Measurements from ENCODE around the gene ZNF428.

The ZNF428 gene

DNA sequence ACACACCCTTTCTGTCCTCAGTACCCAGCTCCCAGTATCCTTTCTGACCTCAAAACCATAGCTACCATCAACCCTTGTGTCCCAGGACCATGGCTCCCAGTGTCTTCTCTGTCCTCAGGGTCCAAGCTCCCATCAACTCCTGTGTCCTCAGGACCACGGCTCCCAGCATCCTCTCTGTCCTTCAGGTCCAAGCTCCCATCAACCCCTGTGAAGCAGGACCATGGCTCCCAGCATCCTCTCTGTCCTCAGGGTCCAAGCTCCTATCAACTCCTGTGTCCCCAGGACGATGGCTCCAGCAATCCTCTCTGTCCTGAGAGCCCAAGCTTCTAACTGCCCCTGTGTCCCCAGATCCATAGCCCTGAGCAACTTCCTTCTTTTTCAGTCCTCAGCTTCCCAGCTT lies 21.9 kb upstream of the ZNF428 start:
- H3K36me3 ChIP-seq (ENCODE audit: low read length): no peaks in the 10 kb centered on the region
- H3K4me3 ChIP-seq (ENCODE audit: insufficient read depth, low read length, poor library complexity, severe bottlenecking): no peak overlapping the region
- no peaks in the 10 kb centered on the region for H3K79me2 ChIP-seq (ENCODE audit: insufficient read depth, low read length)
- H3K27me3 ChIP-seq (ENCODE audit: low read length): no peaks in the 10 kb centered on the region
- H3K4me2 ChIP-seq (ENCODE audit: low read depth, low read length, poor library complexity, severe bottlenecking): no peak overlapping the region
- H4K20me1 ChIP-seq (ENCODE audit: low read depth, low read length): no peaks in the 10 kb centered on the region
- H3F3A ChIP-seq (ENCODE audit: insufficient read depth): no peaks in the 10 kb centered on the region
- H3K27ac ChIP-seq (ENCODE audit: low read depth, low read length): no peak overlapping the region
- no peaks in the 10 kb centered on the region for H3K9me3 ChIP-seq (ENCODE audit: insufficient read depth, low read length)
- H2AFZ ChIP-seq (ENCODE audit: low read depth, low read length, severe bottlenecking): no peak overlapping the region
- no peaks in the 10 kb centered on the region for H3K9me2 ChIP-seq (replicated peaks; ENCODE audit: insufficient read depth, low read length)
- TF ChIP-seq, protein P1, sequence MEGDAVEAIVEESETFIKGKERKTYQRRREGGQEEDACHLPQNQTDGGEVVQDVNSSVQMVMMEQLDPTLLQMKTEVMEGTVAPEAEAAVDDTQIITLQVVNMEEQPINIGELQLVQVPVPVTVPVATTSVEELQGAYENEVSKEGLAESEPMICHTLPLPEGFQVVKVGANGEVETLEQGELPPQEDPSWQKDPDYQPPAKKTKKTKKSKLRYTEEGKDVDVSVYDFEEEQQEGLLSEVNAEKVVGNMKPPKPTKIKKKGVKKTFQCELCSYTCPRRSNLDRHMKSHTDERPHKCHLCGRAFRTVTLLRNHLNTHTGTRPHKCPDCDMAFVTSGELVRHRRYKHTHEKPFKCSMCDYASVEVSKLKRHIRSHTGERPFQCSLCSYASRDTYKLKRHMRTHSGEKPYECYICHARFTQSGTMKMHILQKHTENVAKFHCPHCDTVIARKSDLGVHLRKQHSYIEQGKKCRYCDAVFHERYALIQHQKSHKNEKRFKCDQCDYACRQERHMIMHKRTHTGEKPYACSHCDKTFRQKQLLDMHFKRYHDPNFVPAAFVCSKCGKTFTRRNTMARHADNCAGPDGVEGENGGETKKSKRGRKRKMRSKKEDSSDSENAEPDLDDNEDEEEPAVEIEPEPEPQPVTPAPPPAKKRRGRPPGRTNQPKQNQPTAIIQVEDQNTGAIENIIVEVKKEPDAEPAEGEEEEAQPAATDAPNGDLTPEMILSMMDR (IDR thresholded peaks at IDR 0.05; ENCODE audit: insufficient read depth, low read length, poor library complexity, severe bottlenecking): no peak
- TF ChIP-seq EZH2phosphoT487 (conservative IDR thresholded peaks at IDR 0.05; ENCODE audit: low read length): no peak
- H3K9ac ChIP-seq (ENCODE audit: low read length): no peak overlapping the region

DNA sequence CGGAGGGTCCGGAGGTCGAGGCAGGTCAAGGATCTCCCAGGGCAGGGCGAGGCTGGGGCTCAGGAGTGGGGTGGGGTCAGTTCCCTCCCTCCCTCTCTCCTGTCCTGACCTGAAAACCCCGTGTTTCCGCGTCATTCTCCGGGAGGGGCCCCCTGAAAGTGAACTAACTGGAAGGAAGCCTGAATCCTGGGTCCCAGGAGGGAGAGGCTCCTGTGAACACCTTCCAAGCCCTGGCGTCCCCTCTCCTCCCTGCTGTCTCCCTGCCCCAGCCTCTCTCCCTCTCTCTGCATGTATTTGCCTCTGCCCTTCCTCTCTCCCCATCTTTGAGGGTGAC lies 21.0 kb upstream of the ZNF428 start:
- Histone ChIP-seq H3K9me2 (replicated peaks; ENCODE audit: insufficient read depth, low read length) (no peaks in the 10 kb centered on the region), H3K36me3 (ENCODE audit: low read length) (no peaks in the 10 kb centered on the region), H3K4me3 (ENCODE audit: insufficient read depth, low read length, poor library complexity, severe bottlenecking) (no peak overlapping the region), H4K20me1 (ENCODE audit: low read depth, low read length) (no peaks in the 10 kb centered on the region), H3F3A (ENCODE audit: insufficient read depth) (no peaks in the 10 kb centered on the region), H3K27ac (ENCODE audit: low read depth, low read length) (no peak overlapping the region), H3K79me2 (ENCODE audit: insufficient read depth, low read length) (no peaks in the 10 kb centered on the region), H3K4me2 (ENCODE audit: low read depth, low read length, poor library complexity, severe bottlenecking) (peak overlapping the region; percentile 35), H3K9ac (ENCODE audit: low read length) (no peak overlapping the region), H2AFZ (ENCODE audit: low read depth, low read length, severe bottlenecking) (no peak overlapping the region), H3K9me3 (ENCODE audit: insufficient read depth, low read length) (no peaks in the 10 kb centered on the region), H3K27me3 (ENCODE audit: low read length) (no peaks in the 10 kb centered on the region)
- TF ChIP-seq EZH2phosphoT487 (conservative IDR thresholded peaks at IDR 0.05; ENCODE audit: low read length): no peak
- TF ChIP-seq, protein P1 (IDR thresholded peaks at IDR 0.05; ENCODE audit: insufficient read depth, low read length, poor library complexity, severe bottlenecking): no peak

DNA sequence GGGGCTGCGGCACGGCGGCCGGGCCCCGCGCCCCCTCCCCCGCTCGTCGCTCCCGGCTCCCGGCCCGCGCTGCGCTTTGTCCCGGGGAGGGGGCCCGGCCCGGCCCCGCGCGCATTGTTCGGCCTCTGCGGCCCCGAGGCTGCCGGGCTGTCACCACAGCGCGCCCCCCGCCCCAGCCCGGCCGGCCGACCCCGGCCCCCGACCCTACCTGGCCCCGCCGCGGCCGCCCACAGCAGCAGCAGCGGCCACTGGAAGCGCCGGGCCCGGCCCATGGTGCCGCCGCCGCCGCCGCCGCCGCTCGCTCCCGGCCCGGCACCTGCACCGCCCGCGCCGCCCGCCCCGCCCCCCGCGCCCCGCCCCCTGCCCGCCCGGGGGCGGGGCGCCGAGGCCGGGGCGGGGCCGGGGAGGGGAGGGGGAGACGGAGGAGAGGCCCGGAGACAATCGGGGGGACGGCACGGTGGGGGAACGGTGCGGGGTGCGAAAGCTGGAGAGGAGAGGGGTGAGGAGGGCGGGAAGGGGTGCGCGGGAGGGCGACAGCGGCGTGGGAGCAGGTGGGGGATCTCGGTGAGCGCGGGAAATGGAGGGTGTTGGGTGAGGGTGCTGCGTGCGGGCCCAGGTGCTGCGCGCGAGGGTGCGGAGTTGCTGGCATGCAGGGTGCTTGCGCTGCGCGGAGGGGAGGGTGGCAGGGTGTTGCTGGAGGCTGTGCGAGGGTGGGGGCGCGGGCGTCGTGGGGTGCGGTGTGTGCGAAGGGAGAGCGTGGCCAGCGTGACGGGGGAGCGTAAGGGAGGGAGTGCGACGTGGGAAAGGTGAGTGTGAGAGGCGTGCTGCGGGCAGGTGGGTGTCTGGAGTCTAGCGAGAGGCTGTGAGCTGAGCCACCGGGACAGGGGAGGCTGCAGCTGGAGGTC lies 20.3 kb upstream of the ZNF428 start, which contains the start of gene CADM4:
Gene CADM4, minus strand, starts transcription at position 332 of the 905 bp plus-strand sequence. Its CDS starts 60 bp downstream, at position 272.
- H2AFZ ChIP-seq (ENCODE audit: low read depth, low read length, severe bottlenecking): no peak within 1 kb of the TSS
- H3K9me2 ChIP-seq (replicated peaks; ENCODE audit: insufficient read depth, low read length): no peaks in the 10 kb centered on the region
- peak within 1 kb of the TSS; percentile 37 for H3K4me3 ChIP-seq (ENCODE audit: insufficient read depth, low read length, poor library complexity, severe bottlenecking)
- no peak within 1 kb of the TSS for H3K27ac ChIP-seq (ENCODE audit: low read depth, low read length)
- no peaks in the 10 kb centered on the region for H4K20me1 ChIP-seq (ENCODE audit: low read depth, low read length)
- no peaks in the 10 kb centered on the region for H3K27me3 ChIP-seq (ENCODE audit: low read length)
- H3K4me2 ChIP-seq (ENCODE audit: low read depth, low read length, poor library complexity, severe bottlenecking): peak within 1 kb of the TSS; percentile 35
- no peak for TF ChIP-seq EZH2phosphoT487 (conservative IDR thresholded peaks at IDR 0.05; ENCODE audit: low read length)
- no peaks in the 10 kb centered on the region for H3K79me2 ChIP-seq (ENCODE audit: insufficient read depth, low read length)
- H3K36me3 ChIP-seq (ENCODE audit: low read length): no peaks in the 10 kb centered on the region
- H3K9me3 ChIP-seq (ENCODE audit: insufficient read depth, low read length): no peaks in the 10 kb centered on the region
- H3F3A ChIP-seq (ENCODE audit: insufficient read depth): no peaks in the 10 kb centered on the region
- H3K9ac ChIP-seq (ENCODE audit: low read length): peak within 1 kb of the TSS; percentile 18; the same call in 1 of the 2 replicates

DNA sequence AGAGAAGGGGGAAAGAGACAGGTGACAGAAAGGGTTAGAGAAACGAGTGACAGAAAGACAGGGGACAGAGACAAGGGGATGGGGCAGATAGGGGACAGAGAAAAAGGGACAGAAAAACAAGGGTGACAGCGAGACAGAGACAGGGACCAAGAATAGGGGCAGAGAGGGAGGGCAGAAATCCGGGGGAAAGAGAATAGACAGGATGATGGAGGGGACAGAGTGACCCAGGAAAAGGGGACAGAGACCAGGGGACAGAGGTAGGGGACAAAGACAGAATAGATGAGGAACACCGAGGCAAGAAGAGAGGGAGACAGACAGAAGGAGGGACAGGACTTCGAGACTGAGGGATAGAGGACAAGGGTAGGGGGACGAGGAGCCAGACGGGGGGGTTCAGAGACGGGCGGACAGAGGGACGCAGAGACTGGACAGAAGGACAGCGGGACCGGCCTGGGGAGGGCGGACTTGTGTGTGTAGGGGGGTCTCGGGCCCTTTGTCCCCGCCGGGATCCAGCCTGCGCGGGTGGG lies 19.6 kb upstream of the ZNF428 start:
- no peaks in the 10 kb centered on the region for H3F3A ChIP-seq (ENCODE audit: insufficient read depth)
- no peaks in the 10 kb centered on the region for H3K79me2 ChIP-seq (ENCODE audit: insufficient read depth, low read length)
- no peak overlapping the region for H3K4me3 ChIP-seq (ENCODE audit: insufficient read depth, low read length, poor library complexity, severe bottlenecking)
- no peaks in the 10 kb centered on the region for H4K20me1 ChIP-seq (ENCODE audit: low read depth, low read length)
- no peak overlapping the region for H3K27ac ChIP-seq (ENCODE audit: low read depth, low read length)
- H3K9me2 ChIP-seq (replicated peaks; ENCODE audit: insufficient read depth, low read length): no peaks in the 10 kb centered on the region
- TF ChIP-seq, protein P1 (IDR thresholded peaks at IDR 0.05; ENCODE audit: insufficient read depth, low read length, poor library complexity, severe bottlenecking): no peak
- no peak for TF ChIP-seq EZH2phosphoT487 (conservative IDR thresholded peaks at IDR 0.05; ENCODE audit: low read length)
- no peaks in the 10 kb centered on the region for H3K9me3 ChIP-seq (ENCODE audit: insufficient read depth, low read length)
- H3K4me2 ChIP-seq (ENCODE audit: low read depth, low read length, poor library complexity, severe bottlenecking): no peak overlapping the region
- H3K36me3 ChIP-seq (ENCODE audit: low read length): no peaks in the 10 kb centered on the region
- H3K27me3 ChIP-seq (ENCODE audit: low read length): no peaks in the 10 kb centered on the region
- H3K9ac ChIP-seq (ENCODE audit: low read length): no peak overlapping the region
- H2AFZ ChIP-seq (ENCODE audit: low read depth, low read length, severe bottlenecking): no peak overlapping the region
